C4-2B (cell line): ENCODE data around the gene TMC5.
A peak's percentile ranks its signal among the peaks of the same experiment; 100 is the strongest.

Experiments
- H3K27ac ChIP-seq: fragments of 450-650 bp; 2 replicates; pipeline ENCODE4 v1.5.1; 2017
- ZFX ChIP-seq: fragments of 450-650 bp; IDR thresholded peaks from 2 replicates; pipeline ENCODE4 v1.6.1; 2017
- TF ChIP-seq, protein P1 (sequence below): fragments of 450-650 bp; conservative IDR thresholded peaks from 2 replicates; pipeline ENCODE4 v1.5.1; 2017; ENCODE audit warnings: mild to moderate bottlenecking

Gene TMC5

GRCh38 chr16:19512297-19512696, 94.6 kb downstream of the TMC5 start:
- TF ChIP-seq ZFX: no peak
- TF ChIP-seq, protein P1, sequence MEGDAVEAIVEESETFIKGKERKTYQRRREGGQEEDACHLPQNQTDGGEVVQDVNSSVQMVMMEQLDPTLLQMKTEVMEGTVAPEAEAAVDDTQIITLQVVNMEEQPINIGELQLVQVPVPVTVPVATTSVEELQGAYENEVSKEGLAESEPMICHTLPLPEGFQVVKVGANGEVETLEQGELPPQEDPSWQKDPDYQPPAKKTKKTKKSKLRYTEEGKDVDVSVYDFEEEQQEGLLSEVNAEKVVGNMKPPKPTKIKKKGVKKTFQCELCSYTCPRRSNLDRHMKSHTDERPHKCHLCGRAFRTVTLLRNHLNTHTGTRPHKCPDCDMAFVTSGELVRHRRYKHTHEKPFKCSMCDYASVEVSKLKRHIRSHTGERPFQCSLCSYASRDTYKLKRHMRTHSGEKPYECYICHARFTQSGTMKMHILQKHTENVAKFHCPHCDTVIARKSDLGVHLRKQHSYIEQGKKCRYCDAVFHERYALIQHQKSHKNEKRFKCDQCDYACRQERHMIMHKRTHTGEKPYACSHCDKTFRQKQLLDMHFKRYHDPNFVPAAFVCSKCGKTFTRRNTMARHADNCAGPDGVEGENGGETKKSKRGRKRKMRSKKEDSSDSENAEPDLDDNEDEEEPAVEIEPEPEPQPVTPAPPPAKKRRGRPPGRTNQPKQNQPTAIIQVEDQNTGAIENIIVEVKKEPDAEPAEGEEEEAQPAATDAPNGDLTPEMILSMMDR: no peak
- no peak overlapping the region for H3K27ac ChIP-seq

- no peak overlapping the region for H3K27ac ChIP-seq
- TF ChIP-seq ZFX: no peak
- TF ChIP-seq, protein P1: no peak
Observed at GRCh38 chr16:19513377-19514053, 95.8 kb downstream of the TMC5 start.

- TF ChIP-seq ZFX: no peak
- TF ChIP-seq, protein P1: no peak
- H3K27ac ChIP-seq: no peak overlapping the region
Observed at GRCh38 chr16:19515757-19516156, 98.1 kb downstream of the TMC5 start.

GRCh38 chr16:19517424-19518089, 99.9 kb downstream of the TMC5 start:
- no peak overlapping the region for H3K27ac ChIP-seq
- no peak for TF ChIP-seq ZFX

DNA sequence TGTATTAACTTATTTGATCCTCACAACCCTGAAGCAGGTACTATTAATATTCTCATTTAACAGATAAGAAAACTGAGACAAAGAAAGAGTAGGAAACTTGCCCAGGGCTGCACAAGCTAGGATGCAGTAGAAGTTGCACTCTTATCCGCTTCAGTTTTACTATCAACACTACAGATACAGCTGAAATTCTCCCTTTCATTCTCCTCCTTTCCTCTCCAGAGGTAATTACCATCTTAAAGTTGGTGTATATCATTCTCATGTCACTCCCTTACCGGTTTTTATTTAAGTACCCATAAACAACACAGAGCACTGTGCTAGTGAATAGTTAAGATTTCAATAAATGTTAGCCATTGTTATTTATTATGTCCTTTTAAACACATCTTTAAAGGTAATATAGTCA, 100.7 kb downstream of the TMC5 start:
- H3K27ac ChIP-seq: no peak overlapping the region
- TF ChIP-seq, protein P1: no peak
- TF ChIP-seq ZFX: no peak

DNA sequence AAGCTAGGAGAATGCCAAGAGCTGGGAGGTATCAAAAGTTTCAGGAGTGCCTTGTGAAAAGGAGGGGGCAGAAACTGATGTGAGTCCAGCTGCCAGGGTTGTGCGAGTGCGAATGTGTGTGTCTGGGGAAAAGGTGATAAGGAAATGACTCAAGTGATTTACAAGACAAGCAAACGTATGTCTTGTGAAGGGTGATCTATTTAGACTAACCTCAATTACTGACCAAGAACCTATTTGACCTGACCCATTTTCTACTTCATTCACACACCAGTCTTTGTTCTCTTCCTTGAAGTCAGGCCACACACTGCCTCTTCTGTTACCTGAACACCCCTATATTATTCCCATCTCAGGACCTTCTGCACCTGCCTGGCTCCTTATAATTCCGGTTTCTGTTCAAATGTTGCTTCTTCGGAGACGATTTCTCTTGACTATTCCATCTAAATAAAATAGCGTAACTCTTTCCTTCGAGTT, 103.2 kb downstream of the TMC5 start:
- peak overlapping the region; percentile 88 for H3K27ac ChIP-seq
- no peak for TF ChIP-seq ZFX
- TF ChIP-seq, protein P1: no peak

- peak; percentile 50 for TF ChIP-seq ZFX
- TF ChIP-seq, protein P1: peak; percentile 61
- peak within 1 kb of the TSS; percentile 88 for H3K27ac ChIP-seq
Observed at GRCh38 chr16:19521471-19522396, 104.1 kb downstream of the TMC5 start, which contains the start of gene GDE1. Gene GDE1 (minus strand): TSS chr16:19522098. CDS start chr16:19521964, 134 bp downstream.
